A673 (cell line): ENCODE measurements around the gene PRKD3. TPM values are rescaled to one million over a fixed set of nuclear protein-coding genes. Genes with fewer than 3 reads are reported as not detected.

Experiments
- BruUV-seq: library from RNA; stranded (reverse); fragments of 400-500 nt; replicated peaks from 2 replicates; lab custom pipeline; 2021; lab: Mats Ljungman, UMichigan
- CTCF ChIA-PET: fragments of 300-600 bp; sonication (Branson Sonifier 250); formaldehyde crosslinking; loops from one replicate; lab custom pipeline; 2022; ENCODE audit warnings: antibody characterized with exemption; lab: Charles Lee
- POLR2A ChIA-PET: fragments of 300-600 bp; sonication (Branson Sonifier 250); formaldehyde crosslinking; loops from one replicate; lab custom pipeline; 2022; ENCODE audit warnings: antibody characterized with exemption; ENCODE audit not compliant: low non-redundant PET; lab: Charles Lee
- DNase-seq: peaks from one replicate; pipeline ENCODE4 v3.0.0-alpha.2; 2015; ENCODE audit warnings: low spot score
- H3K27ac ChIP-seq: fragments of 200-600 bp; sonication (generic); 2 replicates; pipeline ENCODE4 v1.5.1; 2016; ENCODE audit warnings: mixed run types, low read depth, mild to moderate bottlenecking, mixed read lengths, antibody characterized with exemption, low read length; ENCODE audit not compliant: poor library complexity, severe bottlenecking
- H3K27me3 ChIP-seq: fragments of 200-600 bp; sonication (generic); replicated peaks from 2 replicates; pipeline ENCODE4 v1.6.1; 2017; ENCODE audit warnings: mixed run types, low read depth, mild to moderate bottlenecking, mixed read lengths, antibody characterized with exemption, low read length; ENCODE audit not compliant: insufficient read depth, poor library complexity
- H3K36me3 ChIP-seq: fragments of 200-600 bp; sonication (generic); 2 replicates; pipeline ENCODE4 v1.6.1; 2016; ENCODE audit warnings: mixed run types, mild to moderate bottlenecking, mixed read lengths, antibody characterized with exemption, low read length; ENCODE audit not compliant: insufficient read depth, poor library complexity, severe bottlenecking
- H3K4me1 ChIP-seq: fragments of 200-600 bp; sonication (generic); 2 replicates; pipeline ENCODE4 v1.6.1; 2017; ENCODE audit warnings: mixed run types, mild to moderate bottlenecking, mixed read lengths, antibody characterized with exemption, low read length; ENCODE audit not compliant: insufficient read depth, poor library complexity, severe bottlenecking
- H3K4me3 ChIP-seq: fragments of 200-600 bp; sonication (generic); 2 replicates; pipeline ENCODE4 v1.5.1; 2016; ENCODE audit warnings: low read depth, mixed run types, mild to moderate bottlenecking, mixed read lengths, low read length; ENCODE audit not compliant: poor library complexity, severe bottlenecking
- H3K9me3 ChIP-seq: fragments of 200-600 bp; sonication (generic); 2 replicates; pipeline ENCODE4 v1.6.1; 2016; ENCODE audit warnings: mixed run types, low read depth, mild to moderate bottlenecking, mixed read lengths, antibody characterized with exemption, low read length; ENCODE audit not compliant: poor library complexity, severe bottlenecking
- CTCF ChIP-seq: fragments of 300-800, 200-600 bp; sonication (generic); conservative IDR thresholded peaks from 2 replicates; pipeline ENCODE4 v1.5.1; 2017; ENCODE audit warnings: low read depth, mild to moderate bottlenecking, antibody characterized with exemption, low read length, moderate library complexity, mixed read lengths
- EZH2 ChIP-seq: fragments of 200-600 bp; sonication (generic); IDR thresholded peaks from 2 replicates; pipeline ENCODE4 v1.6.1; 2017; ENCODE audit warnings: borderline replicate concordance, low read depth, mild to moderate bottlenecking, mixed read lengths, antibody characterized with exemption, low read length; ENCODE audit not compliant: poor library complexity, severe bottlenecking
- intact Hi-C: fragments of 100-400 bp; cut with micrococcal nuclease; formaldehyde crosslinking; loops from one replicate; pipeline ENCODE4 v1.10.0; 2022; ENCODE audit not compliant: unreplicated experiment
- total RNA-seq: library from RNA; stranded (reverse); gene quantifications from 2 replicates; pipeline ENCODE4 v1.2.3, GENCODE V29; 2021

The PRKD3 gene
- total RNA-seq, 1 experiment from 2014 or later, result 53.1 TPM

GRCh38 chr2:37367984-37368383 is 43.4 kb upstream of the PRKD3 start:
- ChIA-PET CTCF (no interaction called here), POLR2A (interaction anchor here (0.6 kb wide), 1 partner anchor 434 kb away, joined by 6 read pairs; no protein-coding TSS in a partner anchor)
- TF ChIP-seq CTCF (no peak), EZH2 (no peak)
- Histone ChIP-seq H3K27me3 (no peaks in the 10 kb centered on the region), H3K4me1 (no peaks in the 10 kb centered on the region), H3K27ac (no peak overlapping the region), H3K9me3 (no peaks in the 10 kb centered on the region), H3K4me3 (no peak overlapping the region), H3K36me3 (no peaks in the 10 kb centered on the region)
- DNase-seq, result no peak
- intact Hi-C loops, result no loop called here
- BruUV-seq, result no TSS peak

- DNase-seq, result no peak
- Histone ChIP-seq H3K9me3 (no peaks in the 10 kb centered on the region), H3K27ac (no peak overlapping the region), H3K36me3 (no peaks in the 10 kb centered on the region), H3K4me1 (no peaks in the 10 kb centered on the region), H3K27me3 (no peaks in the 10 kb centered on the region), H3K4me3 (no peak overlapping the region)
- BruUV-seq, result no TSS peak
- intact Hi-C loops, result no loop called here
- TF ChIP-seq CTCF (no peak), EZH2 (no peak)
- POLR2A ChIA-PET, result interaction anchor here (0.6 kb wide), 1 partner anchor 435 kb away, joined by 6 read pairs; no protein-coding TSS in a partner anchor
- CTCF ChIA-PET, result no interaction called here
These were observed 42.7 kb upstream of the PRKD3 start for GRCh38 chr2:37367310-37367709.

- Histone ChIP-seq H3K27ac (no peak overlapping the region), H3K4me1 (no peaks in the 10 kb centered on the region), H3K4me3 (no peak overlapping the region), H3K27me3 (no peaks in the 10 kb centered on the region), H3K9me3 (no peaks in the 10 kb centered on the region), H3K36me3 (no peaks in the 10 kb centered on the region)
- BruUV-seq, result no TSS peak
- TF ChIP-seq EZH2, result no peak
- no peak for TF ChIP-seq CTCF
- no peak for DNase-seq
- intact Hi-C loops, result no loop called here
- CTCF ChIA-PET, result no interaction called here
- POLR2A ChIA-PET, result no interaction called here
These were observed 42.1 kb upstream of the PRKD3 start for GRCh38 chr2:37366773-37367172.
